Stimulated activated CD4-positive, alpha-beta T cell treated with anti-CD3 and anti-CD28 coated beads, Interleukin-2, amount 100 ng/mL, for 4 hours (primary cell): ENCODE results near the gene ZNF76.

ENCODE experiments used
- DNase-seq: peaks from one replicate; pipeline ENCODE4 v3.0.0-alpha.2; 2020; ENCODE audit warnings: low read depth

Gene ZNF76

DNA sequence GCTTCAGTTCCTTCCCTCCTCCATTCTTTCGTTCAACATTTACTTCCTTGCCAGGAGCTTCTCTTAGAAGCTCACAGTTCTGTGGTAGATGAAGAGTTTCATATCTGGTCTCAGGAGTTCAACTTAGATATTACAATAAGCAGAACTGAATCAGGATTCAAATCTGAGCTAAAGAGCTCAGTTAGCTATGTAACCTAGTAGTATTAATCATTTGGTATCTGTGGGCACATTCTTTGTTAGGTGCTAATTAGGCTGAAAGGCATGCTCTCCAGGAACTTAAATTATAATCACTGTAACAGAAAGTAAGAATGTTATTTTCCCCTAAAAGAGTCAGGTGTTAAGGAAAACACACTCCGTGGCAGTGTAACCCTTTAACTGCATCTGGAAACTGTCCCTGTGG is 8.4 kb downstream of the ZNF76 start:
- no peak for DNase-seq

DNA sequence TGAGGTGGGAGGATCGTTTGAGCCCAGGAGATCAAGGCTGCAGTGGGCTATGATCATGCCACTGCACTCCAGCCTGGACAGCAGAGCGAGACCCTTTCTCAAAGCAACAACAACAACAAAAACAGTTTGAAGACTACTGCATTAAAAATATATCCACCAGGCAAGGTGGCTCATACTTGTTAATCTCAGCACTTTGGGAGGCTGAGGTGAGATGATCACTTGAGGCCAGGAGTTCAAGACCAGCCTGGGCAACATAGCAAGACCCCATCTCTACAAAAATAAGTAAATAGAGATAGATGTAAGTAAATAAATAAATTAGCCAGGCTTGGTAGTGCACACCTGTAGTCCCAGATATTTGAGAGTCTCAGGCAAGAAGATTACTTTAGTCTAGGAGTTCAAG is 12.5 kb downstream of the ZNF76 start:
- DNase-seq: no peak

DNA sequence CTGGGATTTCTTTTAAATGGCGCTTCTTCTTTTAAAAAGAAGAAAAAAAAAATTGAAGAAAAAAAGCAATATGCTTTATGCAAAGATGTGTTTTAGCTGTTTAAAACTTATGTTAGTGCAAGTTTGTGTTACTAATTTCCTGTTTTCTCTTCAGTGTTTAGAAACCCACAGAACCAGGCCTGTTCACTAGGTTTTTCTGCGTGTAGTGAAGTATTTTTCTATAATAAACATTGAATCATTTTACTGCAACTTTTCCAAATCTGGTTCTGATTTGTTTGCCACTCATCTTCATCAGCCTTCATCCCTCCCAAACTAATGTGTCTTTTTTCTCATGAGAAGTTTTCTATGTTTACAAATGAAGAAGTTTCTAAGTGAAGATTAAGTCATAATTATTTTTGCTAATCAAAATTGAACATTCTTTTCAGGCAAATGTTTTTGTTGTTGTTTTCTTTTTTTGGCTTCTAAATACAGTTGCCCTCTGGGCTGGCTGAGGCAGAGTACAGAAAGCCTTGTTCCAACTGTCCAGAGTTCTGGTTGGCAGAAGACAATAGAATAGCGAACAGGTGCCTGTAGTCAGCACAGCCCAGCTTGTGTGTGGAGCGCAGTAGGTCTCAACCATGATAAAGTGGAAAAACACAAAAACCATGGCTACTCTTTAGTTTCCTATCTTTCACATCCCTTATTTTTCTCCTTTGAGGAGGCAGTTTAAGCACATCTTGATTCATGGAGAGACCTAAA is 14.5 kb downstream of the ZNF76 start:
- no peak for DNase-seq

DNA sequence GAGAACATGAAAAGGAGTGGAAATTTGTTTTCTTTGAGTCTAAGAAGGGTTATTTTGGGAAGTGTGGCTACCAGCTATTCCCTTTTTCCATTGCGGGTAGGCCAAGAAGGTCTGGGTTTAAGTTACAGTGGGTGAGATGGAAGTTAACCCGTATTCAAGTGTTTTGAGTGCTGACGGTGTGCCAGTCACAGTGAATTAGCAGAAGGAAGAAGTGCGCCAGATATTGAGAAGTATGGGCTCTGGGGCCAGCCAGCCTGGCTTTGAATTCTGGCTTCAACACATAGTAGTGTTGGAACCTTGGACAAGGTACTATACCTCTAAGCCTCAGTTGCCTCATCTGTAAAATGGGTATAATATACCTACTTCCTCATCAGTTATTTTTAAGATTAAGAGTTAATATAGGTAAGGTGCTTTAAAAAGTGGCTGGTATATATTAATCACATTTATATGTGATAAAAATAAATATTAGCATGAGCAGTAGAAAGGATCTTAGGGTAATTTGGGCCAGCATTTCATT is 16.3 kb downstream of the ZNF76 start:
- no peak for DNase-seq

DNA sequence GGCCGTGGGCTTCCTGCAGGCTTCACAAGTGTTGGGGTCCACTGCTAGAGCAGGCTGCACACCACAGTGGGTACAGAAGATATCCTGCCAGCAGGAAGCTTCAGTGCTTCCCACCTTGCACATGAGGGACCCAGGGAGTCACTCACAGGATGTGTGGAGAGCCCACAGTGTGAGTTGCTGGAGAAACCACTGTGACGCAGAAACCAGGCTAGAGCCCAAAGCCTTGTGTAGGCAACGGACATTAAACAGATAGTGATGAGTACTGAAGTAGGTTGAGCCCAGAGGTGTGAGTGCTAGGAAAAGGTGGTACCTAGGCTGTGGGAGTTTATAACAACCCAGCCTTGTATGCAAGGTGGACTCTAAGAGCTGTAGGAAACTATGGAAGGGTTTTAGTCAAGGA is 19.2 kb downstream of the ZNF76 start:
- DNase-seq: no peak

DNA sequence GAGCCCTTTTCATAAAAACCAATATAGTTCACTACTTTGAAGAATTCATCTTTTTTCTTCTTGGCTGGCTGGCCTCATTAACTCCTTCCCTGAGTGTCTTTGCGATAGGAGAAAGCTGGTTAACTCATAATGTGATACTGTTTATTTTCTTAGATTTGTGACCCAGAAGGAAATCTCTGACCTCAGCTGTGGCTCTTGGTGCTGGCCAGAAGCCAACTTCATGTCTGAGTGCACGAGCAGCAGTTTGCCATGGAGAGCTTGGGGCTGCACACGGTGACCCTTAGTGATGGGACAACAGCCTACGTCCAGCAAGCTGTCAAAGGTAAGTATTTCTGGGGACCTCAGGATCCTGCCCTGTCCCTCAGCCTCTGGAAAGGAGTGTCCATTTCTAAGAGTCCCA is 21.4 kb downstream of the ZNF76 start:
- no peak for DNase-seq

DNA sequence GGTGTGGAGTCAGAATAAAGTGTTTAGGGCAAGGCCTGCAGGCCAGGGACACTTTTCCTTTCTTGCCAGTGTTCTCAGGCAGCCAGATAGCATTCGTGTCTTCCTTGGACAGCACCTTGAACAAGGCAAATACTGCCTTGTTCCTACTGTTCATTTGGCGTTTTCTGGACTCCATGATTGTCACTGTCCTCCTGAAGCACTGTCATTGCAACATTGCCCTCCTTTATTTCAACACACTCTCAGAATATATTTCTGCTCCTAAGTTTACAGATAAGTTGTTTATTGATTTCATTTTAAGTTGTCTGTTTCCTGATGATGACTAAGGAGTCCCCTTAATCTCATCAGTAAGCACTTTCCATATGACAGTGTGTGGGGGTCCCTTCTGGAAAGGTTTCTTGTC is 22.9 kb downstream of the ZNF76 start:
- DNase-seq: no peak

DNA sequence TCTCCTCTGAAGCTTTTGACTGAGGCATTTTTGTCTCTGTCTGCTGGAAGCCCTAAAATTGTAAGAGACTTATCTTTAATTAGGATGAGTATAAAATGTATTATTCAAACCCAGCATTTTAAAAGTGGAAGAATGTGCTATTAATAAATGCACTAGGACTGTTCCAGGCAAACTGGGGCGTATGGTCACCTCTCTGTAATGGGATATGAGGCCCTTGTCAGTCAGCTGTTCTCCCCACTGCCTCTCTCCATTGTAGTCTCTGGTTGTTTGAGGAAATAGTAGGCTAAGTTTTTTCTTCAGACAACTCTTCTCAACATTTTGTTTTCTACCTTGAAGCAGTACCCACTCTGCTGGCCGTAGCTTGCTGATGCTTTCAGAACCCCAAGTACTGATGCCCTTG is 23.8 kb downstream of the ZNF76 start:
- no peak for DNase-seq

DNA sequence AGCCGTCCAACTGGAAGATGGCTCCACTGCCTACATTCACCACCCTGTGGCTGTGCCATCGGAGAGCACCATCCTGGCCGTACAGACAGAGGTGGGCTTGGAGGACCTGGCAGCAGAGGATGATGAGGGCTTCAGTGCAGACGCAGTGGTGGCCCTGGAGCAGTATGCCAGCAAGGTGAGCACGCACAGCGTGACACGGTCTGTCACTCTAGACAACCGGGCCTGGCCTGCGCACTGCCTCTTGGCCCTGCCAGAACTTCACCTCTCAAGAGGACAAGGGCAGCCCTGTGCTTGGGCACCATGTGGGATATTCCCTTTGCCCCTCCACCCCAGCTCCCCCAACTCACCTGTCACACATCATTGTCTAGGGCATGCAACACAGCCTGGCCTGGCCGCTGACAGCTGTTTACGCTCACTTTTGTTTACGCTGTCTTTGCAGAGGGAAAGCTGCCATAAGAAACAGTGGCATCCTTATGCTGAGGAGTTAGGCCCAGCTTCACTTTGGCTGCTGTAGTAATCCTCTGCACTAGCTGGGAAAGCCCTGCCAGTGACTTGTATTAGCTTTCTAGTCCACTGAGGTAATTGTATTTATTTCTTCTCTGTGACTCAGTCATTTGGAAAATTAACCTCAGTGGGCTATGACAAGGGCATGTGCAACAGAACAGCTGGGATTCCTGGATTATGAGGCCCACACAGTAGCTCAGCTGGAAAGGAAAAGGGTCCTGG is 28.3 kb downstream of the ZNF76 start:
- no peak for DNase-seq

DNA sequence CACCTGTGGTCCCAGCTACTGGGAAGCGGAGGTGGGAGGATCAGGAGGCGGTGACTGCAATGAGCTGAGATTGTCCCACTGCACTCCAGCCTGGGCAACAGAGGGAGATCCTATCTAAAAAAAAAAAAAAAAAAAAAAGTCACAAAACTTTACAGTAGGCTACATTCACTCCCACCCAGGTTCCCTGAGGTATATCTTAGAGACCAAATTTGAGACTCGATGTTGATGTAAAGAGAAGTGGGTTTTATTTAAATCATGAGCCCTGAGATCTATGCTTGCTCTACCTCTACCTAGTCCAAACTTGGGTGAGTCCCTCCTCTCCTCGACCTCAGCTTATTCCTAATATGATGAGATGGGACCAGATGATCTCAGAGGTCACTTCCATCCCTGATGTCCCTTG is 29.3 kb downstream of the ZNF76 start:
- DNase-seq: no peak

DNA sequence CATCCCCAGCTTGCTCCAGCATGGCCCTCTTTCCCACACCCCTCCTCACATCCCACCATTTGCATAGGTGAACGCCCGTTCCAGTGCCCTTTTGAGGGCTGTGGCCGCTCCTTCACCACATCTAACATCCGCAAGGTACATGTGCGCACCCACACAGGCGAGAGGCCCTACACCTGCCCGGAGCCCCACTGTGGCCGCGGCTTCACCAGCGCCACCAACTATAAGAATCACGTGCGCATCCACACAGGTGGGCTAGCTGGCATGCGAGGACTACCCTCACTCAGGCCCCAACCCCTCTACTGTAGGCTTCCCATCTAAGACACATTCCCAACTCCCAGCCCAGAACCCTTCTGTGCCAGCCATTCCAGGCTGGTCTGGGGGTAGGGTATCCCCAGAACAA is 32.0 kb downstream of the ZNF76 start:
- DNase-seq: no peak

DNA sequence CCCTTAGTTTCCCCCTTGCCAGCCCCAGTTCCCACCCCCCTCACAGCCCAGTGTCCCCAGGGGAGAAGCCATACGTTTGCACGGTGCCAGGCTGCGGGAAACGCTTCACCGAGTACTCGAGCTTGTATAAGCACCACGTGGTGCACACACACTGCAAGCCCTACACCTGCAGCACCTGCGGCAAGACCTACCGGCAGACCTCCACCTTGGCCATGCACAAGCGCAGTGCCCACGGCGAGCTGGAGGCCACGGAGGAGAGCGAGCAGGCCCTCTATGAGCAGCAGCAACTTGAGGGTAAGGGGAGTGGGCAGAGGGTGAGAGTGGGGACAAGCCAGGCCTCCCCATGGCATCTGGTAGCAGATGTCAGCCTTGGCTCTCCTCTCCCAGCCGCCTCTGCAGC is 33.0 kb downstream of the ZNF76 start:
- no peak for DNase-seq

DNA sequence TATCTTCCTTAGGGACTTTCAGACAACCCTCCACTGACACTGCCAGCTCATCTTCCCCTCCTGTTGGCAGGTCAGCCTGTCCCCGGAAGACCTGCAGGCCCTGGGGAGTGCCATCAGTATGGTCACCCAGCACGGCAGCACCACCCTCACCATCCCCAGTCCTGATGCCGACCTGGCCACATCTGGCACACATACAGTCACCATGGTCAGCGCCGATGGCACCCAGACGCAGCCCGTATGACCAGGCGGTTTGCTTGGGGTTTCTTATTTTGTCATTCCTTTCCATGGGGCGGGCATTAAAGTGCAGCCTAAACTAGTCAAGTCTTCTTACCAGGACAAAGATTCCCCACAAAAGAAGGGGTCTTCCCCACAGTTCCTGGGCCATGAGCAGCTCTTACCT is 34.1 kb downstream of the ZNF76 start:
- DNase-seq: no peak

DNA sequence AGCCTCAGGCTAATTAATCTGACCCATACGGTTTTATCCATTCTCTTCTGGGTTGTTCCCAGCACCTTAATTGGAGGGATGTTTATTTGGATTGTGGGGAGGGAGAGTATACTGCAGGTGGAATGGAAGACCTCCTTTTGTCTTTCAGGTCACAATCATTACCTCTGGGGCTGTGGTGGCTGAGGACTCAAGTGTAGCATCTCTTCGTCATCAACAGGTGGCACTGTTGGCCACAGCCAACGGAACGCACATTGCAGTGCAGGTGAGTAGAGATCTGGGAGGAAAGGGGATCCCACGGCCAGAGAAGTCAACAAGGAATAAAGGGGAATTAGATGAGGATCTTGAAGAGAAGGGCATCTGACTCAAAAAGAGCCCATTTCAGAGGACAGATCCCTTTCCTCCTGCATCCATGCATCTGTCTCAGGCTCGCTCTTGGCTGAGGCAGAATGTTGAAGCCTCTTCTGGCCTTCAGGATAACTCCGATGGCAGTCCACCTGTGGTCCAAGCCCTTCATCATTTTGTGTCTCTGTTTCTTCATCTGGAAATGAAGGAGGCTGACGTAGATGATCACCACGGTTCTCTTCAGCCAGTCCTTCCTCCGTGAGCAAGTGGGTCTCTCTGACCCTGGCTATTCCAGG is 34.9 kb downstream of the ZNF76 start:
- peak; percentile 32 for DNase-seq

DNA sequence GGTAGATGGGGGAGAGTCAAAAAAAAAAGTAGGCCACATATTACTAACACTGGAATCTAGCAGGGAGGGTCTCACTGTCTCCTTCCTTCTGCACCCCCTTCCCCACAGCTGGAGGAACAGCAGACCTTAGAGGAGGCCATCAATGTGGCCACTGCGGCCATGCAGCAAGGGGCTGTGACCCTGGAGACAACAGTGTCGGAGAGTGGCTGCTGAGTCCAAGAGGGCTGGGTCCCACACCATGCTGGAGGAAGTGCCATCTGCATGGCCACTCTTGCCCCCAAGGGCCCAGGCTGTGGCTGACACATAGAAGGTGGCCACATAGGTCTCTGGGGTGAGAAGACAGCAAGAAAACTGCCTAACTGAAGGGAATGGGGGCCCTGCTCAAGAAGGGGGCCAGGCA is 35.5 kb downstream of the ZNF76 start:
- DNase-seq: no peak

DNA sequence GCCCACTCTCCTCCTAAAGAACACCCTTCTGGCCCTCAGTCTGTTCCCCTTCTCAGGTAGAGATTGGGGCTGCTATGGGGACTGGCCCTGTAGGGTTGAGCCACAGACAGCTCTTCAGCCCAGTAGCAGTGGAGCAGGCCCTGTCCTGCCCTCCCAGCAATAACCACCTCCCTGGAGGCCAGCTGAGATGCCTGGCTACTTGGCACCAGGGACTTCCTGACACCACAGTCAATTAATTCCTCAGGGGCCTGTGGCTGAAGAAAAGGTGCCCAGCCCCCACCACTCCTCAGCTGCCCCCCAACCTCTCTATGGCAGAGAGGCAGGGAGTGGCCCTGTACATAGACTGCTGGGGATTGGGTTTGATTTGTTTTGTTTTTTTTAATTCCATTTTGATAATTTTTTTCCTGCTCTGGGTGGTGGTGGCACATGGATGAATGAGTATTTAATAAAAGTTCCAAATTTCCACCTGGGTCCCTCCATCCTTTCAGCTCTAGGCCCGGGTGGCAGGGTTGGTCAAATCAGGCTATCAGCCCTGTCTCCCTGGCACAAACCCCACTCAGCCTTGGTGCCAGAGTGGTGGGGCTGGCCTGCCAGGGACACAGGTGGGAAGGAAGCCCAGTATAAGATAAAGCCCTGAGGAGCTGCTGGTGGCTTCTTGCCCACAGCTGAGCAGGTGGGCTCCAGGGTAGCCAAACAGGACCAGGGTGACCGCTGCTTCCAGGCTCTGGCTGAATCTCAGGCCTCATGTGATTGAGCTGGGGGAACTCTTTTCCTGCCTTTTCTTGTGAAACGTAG is 36.2 kb downstream of the ZNF76 start:
- DNase-seq: no peak

DNA sequence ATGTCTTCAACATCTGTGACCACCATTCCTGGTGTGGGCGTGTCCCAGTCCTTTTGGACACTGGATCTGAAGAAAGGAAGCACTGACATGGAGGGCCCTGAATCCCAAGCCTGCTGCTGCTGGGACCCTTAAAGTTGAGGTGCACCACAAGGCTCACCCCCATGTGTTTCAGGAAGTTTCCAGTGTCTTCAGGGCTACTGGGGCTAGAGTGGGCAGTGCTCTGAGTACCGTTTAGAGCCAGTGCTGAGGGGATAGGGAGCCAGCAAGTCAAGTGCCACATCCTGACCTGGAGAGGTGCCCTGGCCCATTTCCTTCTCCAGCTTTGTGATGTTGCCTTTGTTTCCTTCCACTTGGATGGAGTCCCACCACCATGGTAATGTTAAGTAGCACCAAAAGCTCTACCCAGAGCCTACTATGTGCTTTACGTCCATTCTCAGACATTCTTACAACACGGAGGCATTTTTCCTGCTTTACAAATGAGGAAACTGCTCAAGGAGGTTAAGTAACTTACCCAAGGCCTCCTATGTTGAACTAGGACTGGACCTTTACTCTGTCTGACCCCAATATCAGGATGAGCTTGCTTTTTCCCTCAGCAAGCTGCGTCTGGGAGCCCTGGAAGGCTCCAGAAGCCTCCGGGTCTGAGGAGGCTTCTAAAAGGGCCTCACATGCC is 37.5 kb downstream of the ZNF76 start:
- no peak for DNase-seq

DNA sequence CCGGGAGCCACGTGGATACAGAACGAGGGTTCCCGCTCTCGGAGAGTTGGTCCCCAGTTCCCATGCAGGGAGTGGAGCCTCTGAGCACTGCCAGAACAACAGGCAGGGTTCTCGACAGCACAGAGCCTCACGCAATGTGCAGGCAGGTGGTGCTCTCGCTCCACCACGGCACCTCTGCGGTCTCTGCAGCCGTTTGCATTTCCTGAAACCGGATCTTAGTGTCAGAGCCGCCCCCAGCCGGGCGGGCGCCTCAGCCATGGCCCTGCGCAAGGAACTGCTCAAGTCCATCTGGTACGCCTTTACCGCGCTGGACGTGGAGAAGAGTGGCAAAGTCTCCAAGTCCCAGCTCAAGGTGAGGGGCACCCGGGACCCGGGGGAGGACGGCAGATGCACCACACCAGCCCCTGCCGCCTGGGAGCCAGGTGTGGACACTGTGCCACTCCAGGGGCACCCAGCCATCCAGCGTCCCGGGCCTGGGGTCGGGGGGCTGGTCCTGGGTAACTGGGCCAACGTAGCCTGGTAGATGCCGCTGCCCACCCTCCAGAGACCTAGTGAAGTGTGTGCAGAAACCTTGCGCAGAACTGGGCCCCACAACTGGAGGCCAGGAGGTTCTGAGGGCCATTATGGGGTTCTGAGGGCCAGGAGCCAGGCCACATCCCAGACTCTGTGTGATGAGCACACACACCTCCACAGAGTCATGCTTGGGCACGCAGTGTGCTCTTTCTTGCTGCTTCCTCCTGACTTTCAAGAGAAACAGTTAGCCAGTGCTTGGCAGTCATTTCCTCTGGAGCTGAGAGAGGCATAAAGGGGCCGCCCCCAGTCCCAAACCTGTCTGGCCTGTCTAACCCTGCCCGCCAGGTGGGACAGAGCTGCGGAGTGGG is 38.3 kb downstream of the ZNF76 start, which contains the start of gene DEF6:
Gene DEF6, plus strand, starts transcription at position 218 of the 881 bp plus-strand sequence. Its CDS starts 39 bp downstream, at position 257.
- peak; percentile 83 for DNase-seq

DNA sequence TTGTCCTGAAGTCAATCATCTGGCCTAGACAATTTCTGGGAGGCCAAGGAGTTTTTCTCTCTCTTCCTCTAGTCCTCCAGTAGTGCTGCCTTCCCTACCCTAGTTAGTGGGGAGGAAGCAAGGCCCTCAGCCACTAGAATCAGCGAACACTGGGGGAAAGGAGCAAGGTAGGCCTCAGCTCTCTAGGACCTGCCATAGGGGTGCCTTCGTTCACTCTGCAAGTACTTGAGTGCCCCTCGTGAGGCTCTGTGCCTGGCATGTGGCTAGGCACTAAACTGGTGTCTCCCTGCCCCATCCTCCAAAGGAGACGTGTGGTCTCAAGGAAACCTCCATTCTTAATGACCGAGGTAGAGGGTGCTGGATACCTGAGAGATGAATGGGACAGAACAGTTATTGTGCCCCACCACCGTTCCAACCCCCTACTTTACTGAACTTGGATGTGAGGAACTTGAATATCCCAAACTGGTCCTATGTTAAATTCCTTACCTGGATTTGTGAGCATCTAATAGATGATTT is 39.1 kb downstream of the ZNF76 start:
- no peak for DNase-seq

DNA sequence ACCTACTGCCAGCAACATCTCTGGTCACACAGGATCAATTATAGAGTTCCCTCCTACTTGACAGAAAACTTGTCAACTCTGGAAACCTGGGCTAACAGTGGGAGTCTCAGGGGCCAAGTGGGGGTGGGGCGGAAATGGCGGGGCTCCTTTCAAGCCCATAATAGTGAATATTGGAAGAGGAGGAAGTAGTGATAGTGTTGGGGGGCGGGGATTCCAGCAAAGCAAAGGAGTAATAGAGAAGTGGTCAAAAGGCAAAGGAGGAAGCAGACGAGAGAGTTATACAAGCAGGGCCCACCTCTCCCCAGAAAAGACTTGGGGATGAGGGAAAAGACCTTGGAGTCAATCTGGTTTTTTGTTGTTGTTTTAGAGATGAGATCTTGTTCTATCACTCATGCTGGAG is 40.1 kb downstream of the ZNF76 start:
- no peak for DNase-seq
